LNCaP clone FGC (cell line): Measurements from ENCODE around the gene STX10.
"Not testable (repeated sequence)": the region's sequence is repeated elsewhere in the genome, so short reads cannot be mapped to it uniquely, and the experiment has no call there.

Experiments
- DNase-seq: peaks from one replicate; pipeline ENCODE4 v3.0.0-alpha.2; 2011; ENCODE audit warnings: low read depth
- H3K4me3 ChIP-seq: 2 replicates; pipeline ENCODE4 v1.5.1; 2011; ENCODE audit warnings: mild to moderate bottlenecking, low read depth, low read length, control low read depth
- CTCF ChIP-seq: IDR thresholded peaks from 2 replicates; pipeline ENCODE4 v1.5.1; 2012; ENCODE audit warnings: mild to moderate bottlenecking; ENCODE audit not compliant: control insufficient read depth, insufficient read depth; ENCODE audit errors: extremely low read depth

Gene STX10

GRCh38 chr19:13150187-13150930, at the start of gene STX10, which contains the start of gene IER2:
Gene STX10, minus strand, starts transcription at chr19:13150375. Its CDS starts 202 bp downstream, at chr19:13150173.
Gene IER2, plus strand, starts transcription at chr19:13150411. Its CDS starts 2,776 bp downstream, at chr19:13153187.
- peak; percentile 91 for DNase-seq
- peak; percentile 42 for TF ChIP-seq CTCF
- peak within 1 kb of the TSS; percentile 84 for H3K4me3 ChIP-seq

GRCh38 chr19:13198634-13199033, 48.5 kb upstream of the STX10 start:
- no peak for TF ChIP-seq CTCF
- DNase-seq = no peak

GRCh38 chr19:13195678-13196077, 45.5 kb upstream of the STX10 start:
- H3K4me3 ChIP-seq = no peak overlapping the region
- DNase-seq = no peak
- no peak for TF ChIP-seq CTCF

More at GRCh38 chr19:13198634-13199033, 48.5 kb upstream of the STX10 start:
- H3K4me3 ChIP-seq = no peak overlapping the region

GRCh38 chr19:13190781-13191540, 40.8 kb upstream of the STX10 start:
- H3K4me3 ChIP-seq = no peak overlapping the region
- TF ChIP-seq CTCF = no peak
- DNase-seq = no peak

GRCh38 chr19:13189600-13189999, 39.4 kb upstream of the STX10 start:
- TF ChIP-seq CTCF = no peak
- no peak overlapping the region for H3K4me3 ChIP-seq
- no peak for DNase-seq

GRCh38 chr19:13187419-13187818, 37.2 kb upstream of the STX10 start:
- DNase-seq = no peak
- TF ChIP-seq CTCF = no peak
- H3K4me3 ChIP-seq = no peak overlapping the region

- H3K4me3 ChIP-seq, DNase-seq: not testable (repeated sequence)
Observed at GRCh38 chr19:13186688-13187087, 36.5 kb upstream of the STX10 start.

- DNase-seq, H3K4me3 ChIP-seq: not testable (repeated sequence)
Observed at GRCh38 chr19:13185763-13186657, 35.8 kb upstream of the STX10 start.

- not testable (repeated sequence) for H3K4me3 ChIP-seq, DNase-seq
Observed at GRCh38 chr19:13184926-13185325, 34.8 kb upstream of the STX10 start.
